ENCODE results near the gene SBNO1.

DNA sequence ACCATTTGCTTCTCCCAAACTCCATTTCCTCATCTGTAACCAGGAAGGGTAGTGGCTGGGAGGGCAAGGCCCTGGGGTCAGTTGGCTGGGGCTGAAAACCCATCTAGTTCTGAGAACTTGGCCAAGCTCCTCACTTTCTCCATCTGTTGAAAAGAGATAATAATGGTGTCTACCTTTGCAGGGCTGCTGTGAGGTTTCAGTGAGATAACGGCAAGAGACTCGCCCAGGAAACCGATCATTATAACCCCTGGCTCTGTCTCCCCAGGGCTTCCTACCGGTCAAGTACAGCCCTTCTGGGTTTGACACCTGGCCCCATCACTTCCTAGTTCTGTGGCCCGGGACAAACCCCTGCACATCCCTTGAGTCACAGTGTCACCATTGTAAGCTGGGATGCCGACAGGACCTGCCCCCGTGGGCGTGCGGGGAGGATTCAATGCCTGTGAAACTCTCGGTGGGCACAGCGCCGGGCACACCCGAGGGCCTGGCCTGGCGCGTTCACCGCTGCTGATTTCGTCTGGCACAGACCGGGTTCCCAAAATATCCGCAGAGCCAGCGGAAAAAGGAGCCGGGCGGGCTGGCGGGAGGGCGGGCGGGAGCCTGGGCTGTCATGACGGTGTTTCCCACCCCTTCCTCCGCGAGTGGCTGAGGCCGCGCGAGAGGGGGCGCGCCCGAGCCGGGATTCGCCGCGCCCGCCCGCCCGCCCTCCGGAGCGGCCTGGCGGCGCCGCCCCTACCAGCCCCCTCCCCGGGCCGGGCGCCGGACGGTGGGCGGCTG is 23.7 kb upstream of the SBNO1 start:
- TF ChIP-seq ZNF350 (tag by site-specific recombination; IDR thresholded peaks at IDR 0.05) (no peak), ZNF549 (tag by site-specific recombination; IDR thresholded peaks at IDR 0.05) (no peak), ZNF146 (tag by site-specific recombination; IDR thresholded peaks at IDR 0.05) (no peak), ZBTB21 (tag by site-specific recombination; IDR thresholded peaks at IDR 0.05) (no peak)
- TF ChIP-seq, protein P1, sequence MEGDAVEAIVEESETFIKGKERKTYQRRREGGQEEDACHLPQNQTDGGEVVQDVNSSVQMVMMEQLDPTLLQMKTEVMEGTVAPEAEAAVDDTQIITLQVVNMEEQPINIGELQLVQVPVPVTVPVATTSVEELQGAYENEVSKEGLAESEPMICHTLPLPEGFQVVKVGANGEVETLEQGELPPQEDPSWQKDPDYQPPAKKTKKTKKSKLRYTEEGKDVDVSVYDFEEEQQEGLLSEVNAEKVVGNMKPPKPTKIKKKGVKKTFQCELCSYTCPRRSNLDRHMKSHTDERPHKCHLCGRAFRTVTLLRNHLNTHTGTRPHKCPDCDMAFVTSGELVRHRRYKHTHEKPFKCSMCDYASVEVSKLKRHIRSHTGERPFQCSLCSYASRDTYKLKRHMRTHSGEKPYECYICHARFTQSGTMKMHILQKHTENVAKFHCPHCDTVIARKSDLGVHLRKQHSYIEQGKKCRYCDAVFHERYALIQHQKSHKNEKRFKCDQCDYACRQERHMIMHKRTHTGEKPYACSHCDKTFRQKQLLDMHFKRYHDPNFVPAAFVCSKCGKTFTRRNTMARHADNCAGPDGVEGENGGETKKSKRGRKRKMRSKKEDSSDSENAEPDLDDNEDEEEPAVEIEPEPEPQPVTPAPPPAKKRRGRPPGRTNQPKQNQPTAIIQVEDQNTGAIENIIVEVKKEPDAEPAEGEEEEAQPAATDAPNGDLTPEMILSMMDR (tag by site-specific recombination; IDR thresholded peaks at IDR 0.05), result no peak

All from HEK293 (cell line).